H9 (cell line): ENCODE results near the gene MGAT4C. TPM values are rescaled to one million over a fixed set of nuclear protein-coding genes. Genes with fewer than 3 reads are reported as not detected.

Experiments
- DNase-seq: peaks from one replicate; pipeline ENCODE4 v3.0.0-alpha.2; 2017
- H2AFZ ChIP-seq: one replicate; pipeline ENCODE4 v1.6.1; 2013; ENCODE audit warnings: mild to moderate bottlenecking, low read length, control low read depth, moderate library complexity
- H2AK5ac ChIP-seq: 2 replicates; pipeline ENCODE4 v1.6.1; 2013; ENCODE audit warnings: low read length, control low read depth, mixed read lengths; ENCODE audit not compliant: insufficient read length
- H2BK120ac ChIP-seq: one replicate; pipeline ENCODE4 v1.6.1; 2013; ENCODE audit warnings: low read depth, mild to moderate bottlenecking, low read length, control low read depth, inconsistent platforms; ENCODE audit not compliant: poor library complexity, severe bottlenecking
- H2BK12ac ChIP-seq: 2 replicates; pipeline ENCODE4 v1.6.1; 2013; ENCODE audit warnings: low read length, control low read depth, mixed read lengths, low read depth; ENCODE audit not compliant: insufficient read length
- H2BK15ac ChIP-seq: 2 replicates; pipeline ENCODE4 v1.6.1; 2013; ENCODE audit warnings: low read depth, low read length, control low read depth
- H2BK20ac ChIP-seq: one replicate; pipeline ENCODE4 v1.6.1; 2013; ENCODE audit warnings: low read depth, mild to moderate bottlenecking, low read length, control low read depth, inconsistent platforms; ENCODE audit not compliant: poor library complexity, severe bottlenecking
- H2BK5ac ChIP-seq: 2 replicates; pipeline ENCODE4 v1.6.1; 2013; ENCODE audit warnings: low read length, control low read depth, mixed read lengths; ENCODE audit not compliant: insufficient read length
- H3K14ac ChIP-seq: 2 replicates; pipeline ENCODE4 v1.6.1; 2013; ENCODE audit warnings: low read length, control low read depth; ENCODE audit not compliant: insufficient read depth
- H3K18ac ChIP-seq: 2 replicates; pipeline ENCODE4 v1.6.1; 2013; ENCODE audit warnings: low read depth, mild to moderate bottlenecking, mixed read lengths, low read length, control low read depth; ENCODE audit not compliant: insufficient read length
- H3K23ac ChIP-seq: 2 replicates; pipeline ENCODE4 v1.6.1; 2013; ENCODE audit warnings: low read length, control low read depth, mixed read lengths, low read depth; ENCODE audit not compliant: insufficient read length
- H3K23me2 ChIP-seq: 2 replicates; pipeline ENCODE4 v1.6.1; 2013; ENCODE audit warnings: low read depth, mild to moderate bottlenecking, mixed read lengths, low read length, control low read depth; ENCODE audit not compliant: insufficient read length, poor library complexity, severe bottlenecking
- H3K27ac ChIP-seq: 2 replicates; pipeline ENCODE4 v1.5.1; 2013; ENCODE audit warnings: low read length, control low read depth, mixed read lengths, low read depth; ENCODE audit not compliant: insufficient read length
- H3K27me3 ChIP-seq: 2 replicates; pipeline ENCODE4 v1.6.1; 2013; ENCODE audit warnings: low read length, control low read depth, inconsistent platforms; ENCODE audit not compliant: insufficient read depth
- H3K4ac ChIP-seq: 2 replicates; pipeline ENCODE4 v1.6.1; 2013; ENCODE audit warnings: low read depth, mild to moderate bottlenecking, control low read depth, inconsistent platforms, low read length, moderate library complexity
- H3K4me1 ChIP-seq: 2 replicates; pipeline ENCODE4 v1.6.1; 2013; ENCODE audit warnings: low read length, control low read depth, inconsistent platforms; ENCODE audit not compliant: insufficient read depth
- H3K4me2 ChIP-seq: 2 replicates; pipeline ENCODE4 v1.6.1; 2013; ENCODE audit warnings: low read length, control low read depth, mixed read lengths; ENCODE audit not compliant: insufficient read length, insufficient read depth
- H3K56ac ChIP-seq: 2 replicates; pipeline ENCODE4 v1.6.1; 2013; ENCODE audit warnings: low read depth, mild to moderate bottlenecking, mixed read lengths, low read length, control low read depth; ENCODE audit not compliant: insufficient read length
- H3K79me1 ChIP-seq: 2 replicates; pipeline ENCODE4 v1.6.1; 2013; ENCODE audit warnings: low read depth, mild to moderate bottlenecking, moderate library complexity, low read length, control low read depth, inconsistent platforms; ENCODE audit not compliant: insufficient read depth, poor library complexity, severe bottlenecking
- H3K79me2 ChIP-seq: 2 replicates; pipeline ENCODE4 v1.6.1; 2013; ENCODE audit warnings: low read length, control low read depth, inconsistent platforms; ENCODE audit not compliant: insufficient read depth
- H3K9ac ChIP-seq: 2 replicates; pipeline ENCODE4 v1.6.1; 2013; ENCODE audit warnings: low read length, control low read depth, mixed read lengths; ENCODE audit not compliant: insufficient read length; ENCODE audit errors: extremely low read depth
- H3K9me3 ChIP-seq: one replicate; pipeline ENCODE4 v1.6.1; 2013; ENCODE audit warnings: low read depth, low read length, inconsistent platforms; ENCODE audit not compliant: control insufficient read depth
- H3T11ph ChIP-seq: one replicate; pipeline ENCODE4 v1.6.1; 2013; ENCODE audit warnings: mild to moderate bottlenecking, low read length, control low read depth, inconsistent platforms
- H4K20me1 ChIP-seq: one replicate; pipeline ENCODE4 v1.6.1; 2013; ENCODE audit not compliant: control insufficient read depth, insufficient read length, insufficient read depth
- H4K5ac ChIP-seq: 2 replicates; pipeline ENCODE4 v1.6.1; 2013; ENCODE audit warnings: low read depth, mild to moderate bottlenecking, mixed read lengths, low read length, control low read depth; ENCODE audit not compliant: insufficient read length
- H4K8ac ChIP-seq: replicated peaks from 2 replicates; pipeline ENCODE4 v1.6.1; 2013; ENCODE audit warnings: low read length, control low read depth, mixed read lengths, low read depth; ENCODE audit not compliant: insufficient read length
- H4K91ac ChIP-seq: 2 replicates; pipeline ENCODE4 v1.6.1; 2013; ENCODE audit warnings: low read depth, mild to moderate bottlenecking, moderate library complexity, mixed read lengths, low read length, control low read depth; ENCODE audit not compliant: insufficient read length
- H3K27ac Mint-ChIP-seq, 3 experiments: 2 replicates in 2 of 3; 3 replicates in 1 of 3; pipeline ENCODE4 v1.8.0; 2020 to 2021; ENCODE audit warnings: mixed read lengths in 3 of 3, mild to moderate bottlenecking in 1 of 3, moderate library complexity in 1 of 3
- H3K27me3 Mint-ChIP-seq: 2 replicates; pipeline ENCODE4 v1.8.0; 2021; ENCODE audit warnings: low read depth, mild to moderate bottlenecking, moderate library complexity, mixed read lengths
- H3K36me3 Mint-ChIP-seq, 3 experiments: 2 replicates in 2 of 3; 3 replicates in 1 of 3; pipeline ENCODE4 v1.8.0; 2020 to 2021; ENCODE audit warnings: low read depth in 3 of 3, mixed read lengths in 3 of 3; ENCODE audit not compliant: insufficient read depth in 1 of 3
- H3K4me1 Mint-ChIP-seq, 2 experiments: 2 replicates each; pipeline ENCODE4 v1.8.0; 2020; ENCODE audit warnings: mixed read lengths in 2 of 2
- H3K4me3 Mint-ChIP-seq, 2 experiments: 2 replicates in 1 of 2; 3 replicates in 1 of 2; pipeline ENCODE4 v1.8.0; 2020 to 2021; ENCODE audit warnings: mild to moderate bottlenecking in 2 of 2, mixed read lengths in 2 of 2, moderate library complexity in 1 of 2
- H3K9me3 Mint-ChIP-seq, 2 experiments: 2 replicates in 1 of 2; 3 replicates in 1 of 2; pipeline ENCODE4 v1.8.0; 2020; ENCODE audit warnings: mild to moderate bottlenecking in 2 of 2, mixed read lengths in 2 of 2, moderate library complexity in 1 of 2
- CTCF ChIP-seq: fragments of 200-600 bp; sonication (generic); conservative IDR thresholded peaks from 3 replicates; pipeline ENCODE4 v1.8.0; 2021; ENCODE audit warnings: antibody characterized with exemption, mild to moderate bottlenecking
- WGBS: extraction: QIAGEN DNeasy Blood & Tissue Kit; methylation state at CpG from one replicate; pipeline ENCODE4 v1.1.7; 2013; ENCODE audit warnings: missing lambda C conversion rate, low lambda C conversion rate, mixed read lengths; ENCODE audit not compliant: insufficient read length; ENCODE audit errors: extremely low coverage; 5-methylcytosine and 5-hydroxymethylcytosine counted together
- total RNA-seq: library from RNA; stranded (reverse); gene quantifications from 2 replicates; pipeline ENCODE4 v1.2.1, GENCODE V29; 2021

MGAT4C gene
- total RNA-seq, 1 experiment from 2014 or later: 1.3 TPM

- H3K9me3 ChIP-seq: no peaks in the 10 kb centered on the region
- H4K8ac ChIP-seq: no peak overlapping the region
- no peak for TF ChIP-seq CTCF
- H3K4me1 Mint-ChIP-seq: peaks cover 0 to 4% of the 10 kb centered on the region in 2 experiments; a peak in 1 of 4 replicates
- H3K14ac ChIP-seq: no peak overlapping the region
- no peak overlapping the region for H3K23ac ChIP-seq
- no peak overlapping the region for H3K4me2 ChIP-seq
- no peak overlapping the region for H3K4ac ChIP-seq
- H2BK5ac ChIP-seq: no peak overlapping the region
- no peak overlapping the region for H3K56ac ChIP-seq
- H3K18ac ChIP-seq: no peak overlapping the region
- no peak overlapping the region for H2BK20ac ChIP-seq
- H3K27me3 ChIP-seq: no peaks in the 10 kb centered on the region
- H3K9ac ChIP-seq: no peak overlapping the region
- H2BK12ac ChIP-seq: no peak overlapping the region
- H2AK5ac ChIP-seq: no peak overlapping the region
- no peak overlapping the region for H4K5ac ChIP-seq
- H3K27me3 Mint-ChIP-seq: no peaks in the 10 kb centered on the region
- H3K4me1 ChIP-seq: no peaks in the 10 kb centered on the region
- H3K27ac Mint-ChIP-seq: no peak overlapping the region; a peak in 1 of 7 replicates
- no CpG with 5 or more reads among the region's 4 CpGs for WGBS
- no peak for DNase-seq
- H2AFZ ChIP-seq: no peak overlapping the region
- no peaks in the 10 kb centered on the region for H3K36me3 Mint-ChIP-seq
- H3K4me3 Mint-ChIP-seq: no peak overlapping the region
- H2BK120ac ChIP-seq: no peak overlapping the region
- no peaks in the 10 kb centered on the region for H3K79me2 ChIP-seq
- no peak overlapping the region for H3T11ph ChIP-seq
- H4K20me1 ChIP-seq: no peaks in the 10 kb centered on the region
- H4K91ac ChIP-seq: no peak overlapping the region
- H3K23me2 ChIP-seq: no peaks in the 10 kb centered on the region
- peaks cover 3 to 4% of the 10 kb centered on the region in 2 experiments; a peak in 2 of 5 replicates for H3K9me3 Mint-ChIP-seq
- no peak overlapping the region for H2BK15ac ChIP-seq
- no peak overlapping the region for H3K27ac ChIP-seq
- no peaks in the 10 kb centered on the region for H3K79me1 ChIP-seq
Measured at GRCh38 chr12:86158956-86159355, 97.2 kb downstream of the MGAT4C start.
